ENCODE measurements around the gene NPHS1. TPM values are rescaled to one million over a fixed set of nuclear protein-coding genes. Genes with fewer than 3 reads are reported as not detected.
A peak's percentile ranks its signal among the peaks of the same experiment; 100 is the strongest.

NPHS1 gene
- total RNA-seq, 4 donors from 2014 or later, result not detected

DNA sequence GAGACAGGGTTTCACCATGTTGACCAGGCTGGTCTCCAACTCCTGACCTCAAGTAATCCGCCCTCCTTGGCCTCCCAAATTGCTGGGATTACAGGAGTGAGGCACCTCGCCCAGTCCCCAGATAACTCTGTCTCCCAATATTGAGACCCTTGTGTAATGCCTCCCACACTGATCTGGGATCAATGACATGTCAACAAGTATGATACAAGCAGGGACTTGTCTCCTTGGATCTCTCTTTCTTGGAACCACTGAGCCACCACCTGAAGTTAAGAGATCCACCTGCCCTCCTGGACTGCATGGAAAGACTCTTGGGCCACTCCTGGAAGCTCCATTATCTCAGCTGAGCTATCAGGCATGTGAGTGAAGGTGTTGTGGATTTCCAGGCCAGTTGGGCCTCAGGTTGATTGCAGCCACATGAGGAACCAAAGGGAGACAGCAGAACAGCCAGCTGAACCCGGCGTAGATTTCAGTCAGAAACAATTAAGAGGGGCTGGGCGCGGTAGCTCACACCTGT, 33.0 kb upstream of the NPHS1 start:
- TF ChIP-seq POLR2AphosphoS5 (IDR thresholded peaks at IDR 0.05) (no peak), EP300 (IDR thresholded peaks at IDR 0.05) (no peak), POLR2A (IDR thresholded peaks at IDR 0.05) (no peak)
- TF ChIP-seq, protein P1, sequence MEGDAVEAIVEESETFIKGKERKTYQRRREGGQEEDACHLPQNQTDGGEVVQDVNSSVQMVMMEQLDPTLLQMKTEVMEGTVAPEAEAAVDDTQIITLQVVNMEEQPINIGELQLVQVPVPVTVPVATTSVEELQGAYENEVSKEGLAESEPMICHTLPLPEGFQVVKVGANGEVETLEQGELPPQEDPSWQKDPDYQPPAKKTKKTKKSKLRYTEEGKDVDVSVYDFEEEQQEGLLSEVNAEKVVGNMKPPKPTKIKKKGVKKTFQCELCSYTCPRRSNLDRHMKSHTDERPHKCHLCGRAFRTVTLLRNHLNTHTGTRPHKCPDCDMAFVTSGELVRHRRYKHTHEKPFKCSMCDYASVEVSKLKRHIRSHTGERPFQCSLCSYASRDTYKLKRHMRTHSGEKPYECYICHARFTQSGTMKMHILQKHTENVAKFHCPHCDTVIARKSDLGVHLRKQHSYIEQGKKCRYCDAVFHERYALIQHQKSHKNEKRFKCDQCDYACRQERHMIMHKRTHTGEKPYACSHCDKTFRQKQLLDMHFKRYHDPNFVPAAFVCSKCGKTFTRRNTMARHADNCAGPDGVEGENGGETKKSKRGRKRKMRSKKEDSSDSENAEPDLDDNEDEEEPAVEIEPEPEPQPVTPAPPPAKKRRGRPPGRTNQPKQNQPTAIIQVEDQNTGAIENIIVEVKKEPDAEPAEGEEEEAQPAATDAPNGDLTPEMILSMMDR (IDR thresholded peaks at IDR 0.05), result no peak
- WGBS, 2 donors (ENCODE audit: low coverage in 1 of 2), result 82% methylated on average over 2 of the region's 6 CpGs; no CpG with 5 or more reads in 1 of the 2 donors
- ATAC-seq, result no peak

DNA sequence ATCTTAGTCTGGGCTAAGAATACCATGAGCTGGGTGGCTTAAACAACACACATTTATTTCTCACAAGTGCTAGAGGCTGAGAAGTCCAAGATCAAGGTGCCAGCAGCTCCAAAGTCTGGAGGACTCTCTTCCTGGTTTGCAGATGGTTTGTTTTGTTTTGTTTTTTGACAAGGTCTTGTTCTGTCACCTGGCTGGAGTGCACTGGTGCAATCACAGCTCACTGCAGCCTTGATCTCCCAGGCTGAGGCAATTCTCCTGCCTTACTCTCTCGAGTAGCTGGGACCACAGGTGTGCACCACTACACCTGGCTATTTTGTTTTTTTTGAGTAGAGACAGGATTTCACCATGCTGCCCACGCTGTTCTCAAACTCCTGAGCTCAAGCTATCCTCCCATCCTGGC, 31.6 kb upstream of the NPHS1 start:
- WGBS, 2 donors (ENCODE audit: low coverage in 1 of 2), result 61% methylated on average over 2 of the region's 2 CpGs; no CpG with 5 or more reads in 1 of the 2 donors
- Histone ChIP-seq H3K27me3 (peaks cover 4% of the 10 kb centered on the region), H3K4me1 (peaks cover 0 to 7% (median 0%) of the 10 kb centered on the region in 3 donors), H3K27ac (no peak overlapping the region), H3K36me3 (peaks cover 0 to 24% of the 10 kb centered on the region in 2 donors), H3K9me3 (no peaks in the 10 kb centered on the region), H3K4me3 (no peak overlapping the region)
- ATAC-seq, result no peak
- TF ChIP-seq, protein P1 (IDR thresholded peaks at IDR 0.05), result no peak
- TF ChIP-seq POLR2AphosphoS5 (IDR thresholded peaks at IDR 0.05), result no peak
- TF ChIP-seq POLR2A (IDR thresholded peaks at IDR 0.05), result no peak
- TF ChIP-seq EP300 (IDR thresholded peaks at IDR 0.05), result no peak

More for the DNA sequence above, 33.0 kb upstream of the NPHS1 start:
- H3K4me3 ChIP-seq, result no peak overlapping the region
- no peaks in the 10 kb centered on the region for H3K9me3 ChIP-seq
- peaks cover 0 to 38% of the 10 kb centered on the region in 2 donors for H3K36me3 ChIP-seq
- H3K27me3 ChIP-seq, result no peaks in the 10 kb centered on the region
- H3K27ac ChIP-seq, result no peak overlapping the region
- no peaks in the 10 kb centered on the region for H3K4me1 ChIP-seq

DNA sequence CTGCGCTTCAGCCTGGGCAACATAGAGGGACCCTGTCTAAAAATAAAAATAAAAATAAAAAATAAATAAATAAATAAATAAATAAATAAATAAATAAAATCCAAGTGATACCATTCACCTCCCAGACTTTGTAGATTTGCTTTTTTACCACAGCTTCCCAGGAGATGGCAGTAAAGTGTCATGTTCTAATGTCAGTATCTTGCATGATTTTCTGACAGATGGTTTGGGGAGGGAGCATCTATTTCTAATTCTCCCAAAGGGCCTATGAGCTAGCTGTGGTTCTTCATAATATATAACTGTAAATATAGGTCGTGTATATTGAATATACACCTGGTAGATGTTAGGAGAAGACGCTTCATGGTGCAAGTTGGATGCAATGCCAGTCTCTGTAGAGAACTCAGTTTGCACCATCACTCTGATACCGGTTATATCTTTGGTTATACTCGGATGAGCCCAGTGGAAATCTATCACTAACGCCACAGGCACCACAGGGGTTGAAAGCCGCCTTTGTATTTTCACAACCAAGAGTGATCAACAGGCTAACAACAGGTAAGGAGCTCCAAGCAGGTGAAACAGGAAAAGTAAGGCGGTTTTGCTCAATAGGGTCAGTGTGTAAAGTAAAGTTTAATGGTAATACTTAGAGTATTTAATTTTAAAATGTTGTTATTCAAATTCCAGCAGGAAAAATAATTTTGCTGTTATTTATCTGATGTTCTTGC, 30.0 kb upstream of the NPHS1 start:
- 19 to 25% methylated on average over 7 to 8 of the region's 8 CpGs for WGBS, 2 donors (ENCODE audit: low coverage in 1 of 2)
- peaks cover 0 to 8% of the 10 kb centered on the region in 2 donors for H3K36me3 ChIP-seq
- TF ChIP-seq POLR2AphosphoS5 (IDR thresholded peaks at IDR 0.05), result no peak
- TF ChIP-seq, protein P1 (IDR thresholded peaks at IDR 0.05), result peak in 3 of 4 experiments; percentile 61 to 69 (median 68)
- H3K27ac ChIP-seq, result no peak overlapping the region
- H3K4me3 ChIP-seq, result no peak overlapping the region
- peak; percentile 50 for ATAC-seq
- no peaks in the 10 kb centered on the region for H3K9me3 ChIP-seq
- H3K4me1 ChIP-seq, result peaks cover 0 to 7% (median 0%) of the 10 kb centered on the region in 3 donors
- peaks cover 16% of the 10 kb centered on the region for H3K27me3 ChIP-seq

DNA sequence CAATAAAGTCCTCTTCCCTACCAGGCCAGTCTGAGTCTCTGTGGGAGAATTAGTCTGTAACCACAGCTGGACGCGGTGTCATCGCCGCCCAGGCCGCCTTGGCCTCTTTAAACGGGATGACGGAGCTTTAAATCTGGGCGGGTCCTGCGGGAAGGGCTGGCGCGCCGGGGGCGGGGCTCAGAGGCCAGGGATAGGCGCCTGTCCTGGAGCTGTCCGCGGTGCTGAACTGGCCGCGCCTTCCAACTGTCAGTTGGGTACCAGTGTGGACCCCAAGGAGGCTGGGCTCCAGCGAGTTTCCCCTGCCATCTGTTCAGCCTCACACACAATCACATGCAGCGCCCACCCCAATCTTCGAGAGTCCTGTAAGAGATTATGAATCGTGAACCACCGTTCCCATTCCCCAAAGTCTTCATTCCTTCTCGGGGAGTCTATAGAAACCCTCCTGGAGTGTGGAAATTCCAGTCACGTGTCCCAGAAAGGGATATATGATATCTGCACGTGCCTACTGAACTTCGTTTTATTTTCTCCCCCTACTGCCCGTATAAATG, 27.5 kb upstream of the NPHS1 start:
- no peaks in the 10 kb centered on the region for H3K9me3 ChIP-seq
- H3K27ac ChIP-seq, result no peak overlapping the region
- peak; percentile 93 for ATAC-seq
- 0 to 4% methylated on average over 4 to 12 of the region's 28 CpGs for WGBS, 2 donors (ENCODE audit: low coverage in 1 of 2)
- H3K4me3 ChIP-seq, result no peak overlapping the region
- H3K36me3 ChIP-seq, result no peaks in the 10 kb centered on the region
- H3K4me1 ChIP-seq, result peaks cover 0 to 7% (median 0%) of the 10 kb centered on the region in 3 donors
- TF ChIP-seq POLR2A (IDR thresholded peaks at IDR 0.05) (no peak), POLR2AphosphoS5 (IDR thresholded peaks at IDR 0.05) (no peak), EP300 (IDR thresholded peaks at IDR 0.05) (no peak)
- TF ChIP-seq, protein P1 (IDR thresholded peaks at IDR 0.05), result no peak
- peaks cover 16% of the 10 kb centered on the region for H3K27me3 ChIP-seq

All from gastroesophageal sphincter (tissue), 4 donors.